GM23338 (cell line): ENCODE results near the gene AS3MT. TPM values are rescaled to one million over a fixed set of nuclear protein-coding genes. Genes with fewer than 3 reads are reported as not detected.

Source experiments
- ATAC-seq: fragments of 200-7000 bp; cut with Tn5 transposase; 3 replicates; pipeline ENCODE4 v1.9.1; 2020
- DNase-seq: peaks from one replicate; pipeline ENCODE4 v3.0.0-alpha.2; 2015; ENCODE audit warnings: low spot score
- H2AFZ ChIP-seq: fragments of 200-600 bp; sonication (generic); 2 replicates; pipeline ENCODE4 v1.8.0; 2016; ENCODE audit warnings: antibody characterized with exemption, mild to moderate bottlenecking, moderate library complexity
- H3F3A ChIP-seq: fragments of 200-600 bp; sonication (generic); replicated peaks from 2 replicates; pipeline ENCODE4 v1.8.0; 2017; ENCODE audit warnings: antibody characterized with exemption, mixed run types, low read depth
- H3K27ac ChIP-seq: fragments of 200-600 bp; sonication (generic); 2 replicates; pipeline ENCODE4 v1.6.1; 2016; ENCODE audit warnings: low read depth
- H3K27me3 ChIP-seq: fragments of 200-600 bp; sonication (generic); 2 replicates; pipeline ENCODE4 v1.8.0; 2016; ENCODE audit warnings: mild to moderate bottlenecking, mixed run types, moderate library complexity; ENCODE audit not compliant: insufficient read depth
- H3K36me3 ChIP-seq: fragments of 200-600 bp; sonication (generic); 2 replicates; pipeline ENCODE4 v1.8.0; 2016; ENCODE audit warnings: mild to moderate bottlenecking; ENCODE audit not compliant: insufficient read depth
- H3K4me1 ChIP-seq: fragments of 200-600 bp; sonication (generic); 2 replicates; pipeline ENCODE4 v1.8.0; 2016; ENCODE audit warnings: mild to moderate bottlenecking, moderate library complexity; ENCODE audit not compliant: insufficient read depth
- H3K4me2 ChIP-seq: fragments of 200-600 bp; sonication (generic); 2 replicates; pipeline ENCODE4 v1.7.1; 2017; ENCODE audit warnings: mixed run types
- H3K4me3 ChIP-seq: fragments of 200-600 bp; sonication (generic); 2 replicates; pipeline ENCODE4 v1.6.1; 2016; ENCODE audit warnings: mixed run types
- H3K79me2 ChIP-seq: fragments of 200-600 bp; sonication (generic); replicated peaks from 2 replicates; pipeline ENCODE4 v1.8.0; 2017; ENCODE audit warnings: mild to moderate bottlenecking; ENCODE audit not compliant: insufficient read depth
- H3K9me2 ChIP-seq: fragments of 200-600 bp; sonication (generic); 2 replicates; pipeline ENCODE4 v1.8.0; 2017; ENCODE audit not compliant: insufficient read depth
- H4K20me1 ChIP-seq: fragments of 200-600 bp; sonication (generic); replicated peaks from 2 replicates; pipeline ENCODE4 v1.8.0; 2017; ENCODE audit warnings: mild to moderate bottlenecking; ENCODE audit not compliant: insufficient read depth
- H3K27ac Mint-ChIP-seq: 2 replicates; pipeline ENCODE4 v1.8.0; 2020; ENCODE audit warnings: inconsistent platforms, mild to moderate bottlenecking, moderate library complexity, mixed read lengths
- H3K27me3 Mint-ChIP-seq: 3 replicates; pipeline ENCODE4 v1.8.0; 2022; ENCODE audit warnings: low read depth, mild to moderate bottlenecking, moderate library complexity, mixed read lengths, inconsistent platforms; ENCODE audit not compliant: insufficient read depth, poor library complexity
- H3K36me3 Mint-ChIP-seq: 3 replicates; pipeline ENCODE4 v1.8.0; 2021; ENCODE audit warnings: low read depth, mild to moderate bottlenecking, inconsistent platforms, moderate library complexity, mixed read lengths
- H3K4me1 Mint-ChIP-seq: 3 replicates; pipeline ENCODE4 v1.8.0; 2020; ENCODE audit warnings: mild to moderate bottlenecking, inconsistent platforms, mixed read lengths
- H3K4me3 Mint-ChIP-seq: 3 replicates; pipeline ENCODE4 v1.8.0; 2021; ENCODE audit warnings: moderate library complexity, mild to moderate bottlenecking, inconsistent platforms, mixed read lengths
- H3K9me3 Mint-ChIP-seq: 3 replicates; pipeline ENCODE4 v1.8.0; 2020; ENCODE audit warnings: moderate library complexity, mild to moderate bottlenecking, inconsistent platforms, mixed read lengths
- CREB1 ChIP-seq: fragments of 250-450 bp; sonication (Bioruptor Pico); IDR thresholded peaks from 2 replicates; pipeline ENCODE4 v1.5.0; 2020; ENCODE audit warnings: low read depth, mild to moderate bottlenecking, moderate library complexity
- EZH2phosphoT487 ChIP-seq: fragments of 200-600 bp; sonication (generic); IDR thresholded peaks from one replicate; pipeline ENCODE4 v1.8.1; 2018; ENCODE audit warnings: antibody characterized with exemption; ENCODE audit not compliant: unreplicated experiment
- STAT1 ChIP-seq: IDR thresholded peaks from one replicate; pipeline ENCODE4 v1.6.1; 2016; ENCODE audit warnings: antibody characterized with exemption; ENCODE audit not compliant: unreplicated experiment
- ZNF114 ChIP-seq: fragments of 250-450 bp; sonication (Bioruptor Pico); IDR thresholded peaks from 2 replicates; pipeline ENCODE4 v1.5.0; 2020; ENCODE audit warnings: mild to moderate bottlenecking, moderate library complexity
- polyA plus RNA-seq: library from polyadenylated mRNA; unstranded; fragments of >200 nt; fragmentation: Nextera tagmentation; extraction: Ambion mirVana; gene quantifications from 2 replicates; pipeline ENCODE4 v1.2.1, GENCODE V29; 2016
- total RNA-seq: library from RNA; depleted of rRNA; stranded (reverse); fragments of >200 nt; shearing (Covaris generic); gene quantifications from 2 replicates; pipeline ENCODE4 v1.2.3, GENCODE V29; 2014
- TF ChIP-seq, protein P1 (sequence below): fragments of 250-450 bp; sonication (Bioruptor Pico); IDR thresholded peaks from 2 replicates; pipeline ENCODE4 v1.5.0; 2020; ENCODE audit warnings: mild to moderate bottlenecking, moderate library complexity
- TF ChIP-seq, protein P2 (sequence below): IDR thresholded peaks from one replicate; pipeline ENCODE4 v1.6.1; 2018; ENCODE audit warnings: antibody characterized with exemption; ENCODE audit not compliant: unreplicated experiment
- TF ChIP-seq, protein P3 (sequence below): IDR thresholded peaks from 2 replicates; pipeline ENCODE4 v1.6.1; 2016; ENCODE audit warnings: antibody characterized with exemption

The AS3MT gene
- total and polyA plus RNA-seq, 2 experiments from 2014 or later = 6.3 to 8.8 TPM

DNA sequence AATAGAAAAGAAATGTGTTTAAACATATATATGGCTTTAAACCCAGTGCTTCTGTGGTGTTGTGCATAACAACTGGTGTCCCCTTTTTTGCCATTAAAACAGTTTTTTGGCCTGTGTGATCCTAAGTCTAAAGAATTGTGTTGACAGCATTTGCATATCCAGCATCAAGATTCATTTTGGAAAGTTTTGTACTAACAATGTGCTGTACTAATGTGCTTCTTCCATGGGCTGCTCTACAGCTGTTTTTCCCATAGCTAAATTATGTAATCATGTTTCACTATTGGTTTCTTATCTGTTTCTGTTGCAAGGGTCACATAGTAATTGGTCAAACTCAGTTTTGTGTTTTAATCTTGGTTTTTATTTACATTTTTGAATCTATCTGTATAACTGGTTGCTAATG lies 54.3 kb downstream of the AS3MT start:
- Histone ChIP-seq H3K79me2 (peaks cover 63% of the 10 kb centered on the region), H2AFZ (no peak overlapping the region), H3K4me1 (peaks cover 21% of the 10 kb centered on the region), H3K27ac (no peak overlapping the region), H3K9me2 (no peaks in the 10 kb centered on the region), H3K27me3 (peaks cover 22% of the 10 kb centered on the region), H3F3A (no peaks in the 10 kb centered on the region), H3K4me3 (no peak overlapping the region), H3K4me2 (no peak overlapping the region), H3K36me3 (no peaks in the 10 kb centered on the region), H4K20me1 (peaks cover 5% of the 10 kb centered on the region; the same call in 1 of the 2 replicates)
- peaks cover 30% of the 10 kb centered on the region for H3K4me1 Mint-ChIP-seq
- no peaks in the 10 kb centered on the region for H3K9me3 Mint-ChIP-seq
- no peak overlapping the region for H3K27ac Mint-ChIP-seq
- H3K36me3 Mint-ChIP-seq = peaks cover 14% of the 10 kb centered on the region
- H3K27me3 Mint-ChIP-seq = peaks cover 17% of the 10 kb centered on the region
- ATAC-seq = no peak
- no peak for DNase-seq
- TF ChIP-seq STAT1 (no peak), EZH2phosphoT487 (no peak), ZNF114 (no peak), CREB1 (no peak)
- TF ChIP-seq, protein P1, sequence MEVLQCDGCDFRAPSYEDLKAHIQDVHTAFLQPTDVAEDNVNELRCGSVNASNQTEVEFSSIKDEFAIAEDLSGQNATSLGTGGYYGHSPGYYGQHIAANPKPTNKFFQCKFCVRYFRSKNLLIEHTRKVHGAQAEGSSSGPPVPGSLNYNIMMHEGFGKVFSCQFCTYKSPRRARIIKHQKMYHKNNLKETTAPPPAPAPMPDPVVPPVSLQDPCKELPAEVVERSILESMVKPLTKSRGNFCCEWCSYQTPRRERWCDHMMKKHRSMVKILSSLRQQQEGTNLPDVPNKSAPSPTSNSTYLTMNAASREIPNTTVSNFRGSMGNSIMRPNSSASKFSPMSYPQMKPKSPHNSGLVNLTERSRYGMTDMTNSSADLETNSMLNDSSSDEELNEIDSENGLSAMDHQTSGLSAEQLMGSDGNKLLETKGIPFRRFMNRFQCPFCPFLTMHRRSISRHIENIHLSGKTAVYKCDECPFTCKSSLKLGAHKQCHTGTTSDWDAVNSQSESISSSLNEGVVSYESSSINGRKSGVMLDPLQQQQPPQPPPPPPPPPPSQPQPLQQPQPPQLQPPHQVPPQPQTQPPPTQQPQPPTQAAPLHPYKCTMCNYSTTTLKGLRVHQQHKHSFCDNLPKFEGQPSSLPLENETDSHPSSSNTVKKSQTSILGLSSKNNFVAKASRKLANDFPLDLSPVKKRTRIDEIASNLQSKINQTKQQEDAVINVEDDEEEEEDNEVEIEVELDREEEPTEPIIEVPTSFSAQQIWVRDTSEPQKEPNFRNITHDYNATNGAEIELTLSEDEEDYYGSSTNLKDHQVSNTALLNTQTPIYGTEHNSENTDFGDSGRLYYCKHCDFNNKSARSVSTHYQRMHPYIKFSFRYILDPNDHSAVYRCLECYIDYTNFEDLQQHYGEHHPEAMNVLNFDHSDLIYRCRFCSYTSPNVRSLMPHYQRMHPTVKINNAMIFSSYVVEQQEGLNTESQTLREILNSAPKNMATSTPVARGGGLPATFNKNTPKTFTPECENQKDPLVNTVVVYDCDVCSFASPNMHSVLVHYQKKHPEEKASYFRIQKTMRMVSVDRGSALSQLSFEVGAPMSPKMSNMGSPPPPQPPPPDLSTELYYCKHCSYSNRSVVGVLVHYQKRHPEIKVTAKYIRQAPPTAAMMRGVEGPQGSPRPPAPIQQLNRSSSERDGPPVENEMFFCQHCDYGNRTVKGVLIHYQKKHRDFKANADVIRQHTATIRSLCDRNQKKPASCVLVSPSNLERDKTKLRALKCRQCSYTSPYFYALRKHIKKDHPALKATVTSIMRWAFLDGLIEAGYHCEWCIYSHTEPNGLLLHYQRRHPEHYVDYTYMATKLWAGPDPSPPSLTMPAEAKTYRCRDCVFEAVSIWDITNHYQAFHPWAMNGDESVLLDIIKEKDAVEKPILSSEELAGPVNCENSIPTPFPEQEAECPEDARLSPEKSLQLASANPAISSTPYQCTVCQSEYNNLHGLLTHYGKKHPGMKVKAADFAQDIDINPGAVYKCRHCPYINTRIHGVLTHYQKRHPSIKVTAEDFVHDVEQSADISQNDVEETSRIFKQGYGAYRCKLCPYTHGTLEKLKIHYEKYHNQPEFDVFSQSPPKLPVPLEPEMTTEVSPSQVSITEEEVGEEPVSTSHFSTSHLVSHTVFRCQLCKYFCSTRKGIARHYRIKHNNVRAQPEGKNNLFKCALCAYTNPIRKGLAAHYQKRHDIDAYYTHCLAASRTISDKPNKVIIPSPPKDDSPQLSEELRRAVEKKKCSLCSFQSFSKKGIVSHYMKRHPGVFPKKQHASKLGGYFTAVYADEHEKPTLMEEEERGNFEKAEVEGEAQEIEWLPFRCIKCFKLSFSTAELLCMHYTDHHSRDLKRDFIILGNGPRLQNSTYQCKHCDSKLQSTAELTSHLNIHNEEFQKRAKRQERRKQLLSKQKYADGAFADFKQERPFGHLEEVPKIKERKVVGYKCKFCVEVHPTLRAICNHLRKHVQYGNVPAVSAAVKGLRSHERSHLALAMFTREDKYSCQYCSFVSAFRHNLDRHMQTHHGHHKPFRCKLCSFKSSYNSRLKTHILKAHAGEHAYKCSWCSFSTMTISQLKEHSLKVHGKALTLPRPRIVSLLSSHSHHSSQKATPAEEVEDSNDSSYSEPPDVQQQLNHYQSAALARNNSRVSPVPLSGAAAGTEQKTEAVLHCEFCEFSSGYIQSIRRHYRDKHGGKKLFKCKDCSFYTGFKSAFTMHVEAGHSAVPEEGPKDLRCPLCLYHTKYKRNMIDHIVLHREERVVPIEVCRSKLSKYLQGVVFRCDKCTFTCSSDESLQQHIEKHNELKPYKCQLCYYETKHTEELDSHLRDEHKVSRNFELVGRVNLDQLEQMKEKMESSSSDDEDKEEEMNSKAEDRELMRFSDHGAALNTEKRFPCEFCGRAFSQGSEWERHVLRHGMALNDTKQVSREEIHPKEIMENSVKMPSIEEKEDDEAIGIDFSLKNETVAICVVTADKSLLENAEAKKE (CRISPR knock-in tag) = no peak
- H3K4me3 Mint-ChIP-seq = no peak overlapping the region

DNA sequence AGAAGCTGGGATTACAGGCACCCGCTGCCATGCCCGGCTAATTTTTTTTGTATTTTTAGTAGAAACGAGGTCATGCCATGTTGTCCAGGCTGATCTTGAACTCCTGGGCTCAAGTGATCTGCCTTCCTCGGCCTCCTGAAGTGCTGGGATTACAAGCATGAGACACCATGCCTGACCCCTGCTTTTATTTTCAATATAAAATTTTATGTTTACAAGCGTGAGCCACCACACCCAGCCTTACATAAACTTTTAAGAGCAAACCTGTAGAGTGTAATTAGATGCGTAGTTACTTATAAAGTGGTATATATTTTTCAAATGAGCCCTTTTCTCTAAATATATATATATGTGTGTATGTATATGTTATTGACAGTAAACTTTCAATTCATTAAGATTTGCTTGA lies 57.6 kb downstream of the AS3MT start:
- no peaks in the 10 kb centered on the region for H3F3A ChIP-seq
- no peak overlapping the region for H3K27ac ChIP-seq
- H3K36me3 Mint-ChIP-seq = peaks cover 15% of the 10 kb centered on the region
- H3K27ac Mint-ChIP-seq = no peak overlapping the region
- no peak overlapping the region for H3K4me3 Mint-ChIP-seq
- H3K79me2 ChIP-seq = peaks cover 47% of the 10 kb centered on the region
- no peak for DNase-seq
- H2AFZ ChIP-seq = no peak overlapping the region
- peaks cover 7% of the 10 kb centered on the region; the same call in 1 of the 2 replicates for H3K4me1 ChIP-seq
- no peaks in the 10 kb centered on the region for H3K27me3 ChIP-seq
- no peaks in the 10 kb centered on the region for H3K9me2 ChIP-seq
- H3K4me1 Mint-ChIP-seq = peaks cover 14% of the 10 kb centered on the region
- no peaks in the 10 kb centered on the region; the same call in 1 of the 2 replicates for H4K20me1 ChIP-seq
- H3K4me2 ChIP-seq = no peak overlapping the region
- no peaks in the 10 kb centered on the region for H3K9me3 Mint-ChIP-seq
- no peaks in the 10 kb centered on the region for H3K36me3 ChIP-seq
- ATAC-seq = no peak
- no peaks in the 10 kb centered on the region for H3K27me3 Mint-ChIP-seq
- no peak overlapping the region for H3K4me3 ChIP-seq
- no peak for TF ChIP-seq STAT1
- TF ChIP-seq, protein P2, sequence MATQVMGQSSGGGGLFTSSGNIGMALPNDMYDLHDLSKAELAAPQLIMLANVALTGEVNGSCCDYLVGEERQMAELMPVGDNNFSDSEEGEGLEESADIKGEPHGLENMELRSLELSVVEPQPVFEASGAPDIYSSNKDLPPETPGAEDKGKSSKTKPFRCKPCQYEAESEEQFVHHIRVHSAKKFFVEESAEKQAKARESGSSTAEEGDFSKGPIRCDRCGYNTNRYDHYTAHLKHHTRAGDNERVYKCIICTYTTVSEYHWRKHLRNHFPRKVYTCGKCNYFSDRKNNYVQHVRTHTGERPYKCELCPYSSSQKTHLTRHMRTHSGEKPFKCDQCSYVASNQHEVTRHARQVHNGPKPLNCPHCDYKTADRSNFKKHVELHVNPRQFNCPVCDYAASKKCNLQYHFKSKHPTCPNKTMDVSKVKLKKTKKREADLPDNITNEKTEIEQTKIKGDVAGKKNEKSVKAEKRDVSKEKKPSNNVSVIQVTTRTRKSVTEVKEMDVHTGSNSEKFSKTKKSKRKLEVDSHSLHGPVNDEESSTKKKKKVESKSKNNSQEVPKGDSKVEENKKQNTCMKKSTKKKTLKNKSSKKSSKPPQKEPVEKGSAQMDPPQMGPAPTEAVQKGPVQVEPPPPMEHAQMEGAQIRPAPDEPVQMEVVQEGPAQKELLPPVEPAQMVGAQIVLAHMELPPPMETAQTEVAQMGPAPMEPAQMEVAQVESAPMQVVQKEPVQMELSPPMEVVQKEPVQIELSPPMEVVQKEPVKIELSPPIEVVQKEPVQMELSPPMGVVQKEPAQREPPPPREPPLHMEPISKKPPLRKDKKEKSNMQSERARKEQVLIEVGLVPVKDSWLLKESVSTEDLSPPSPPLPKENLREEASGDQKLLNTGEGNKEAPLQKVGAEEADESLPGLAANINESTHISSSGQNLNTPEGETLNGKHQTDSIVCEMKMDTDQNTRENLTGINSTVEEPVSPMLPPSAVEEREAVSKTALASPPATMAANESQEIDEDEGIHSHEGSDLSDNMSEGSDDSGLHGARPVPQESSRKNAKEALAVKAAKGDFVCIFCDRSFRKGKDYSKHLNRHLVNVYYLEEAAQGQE = no peak
- TF ChIP-seq, protein P3, sequence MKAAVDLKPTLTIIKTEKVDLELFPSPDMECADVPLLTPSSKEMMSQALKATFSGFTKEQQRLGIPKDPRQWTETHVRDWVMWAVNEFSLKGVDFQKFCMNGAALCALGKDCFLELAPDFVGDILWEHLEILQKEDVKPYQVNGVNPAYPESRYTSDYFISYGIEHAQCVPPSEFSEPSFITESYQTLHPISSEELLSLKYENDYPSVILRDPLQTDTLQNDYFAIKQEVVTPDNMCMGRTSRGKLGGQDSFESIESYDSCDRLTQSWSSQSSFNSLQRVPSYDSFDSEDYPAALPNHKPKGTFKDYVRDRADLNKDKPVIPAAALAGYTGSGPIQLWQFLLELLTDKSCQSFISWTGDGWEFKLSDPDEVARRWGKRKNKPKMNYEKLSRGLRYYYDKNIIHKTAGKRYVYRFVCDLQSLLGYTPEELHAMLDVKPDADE = no peak
